ENCODE measurements around the gene C6orf15.
A peak's percentile ranks its signal among the peaks of the same experiment; 100 is the strongest.

The C6orf15 gene

DNA sequence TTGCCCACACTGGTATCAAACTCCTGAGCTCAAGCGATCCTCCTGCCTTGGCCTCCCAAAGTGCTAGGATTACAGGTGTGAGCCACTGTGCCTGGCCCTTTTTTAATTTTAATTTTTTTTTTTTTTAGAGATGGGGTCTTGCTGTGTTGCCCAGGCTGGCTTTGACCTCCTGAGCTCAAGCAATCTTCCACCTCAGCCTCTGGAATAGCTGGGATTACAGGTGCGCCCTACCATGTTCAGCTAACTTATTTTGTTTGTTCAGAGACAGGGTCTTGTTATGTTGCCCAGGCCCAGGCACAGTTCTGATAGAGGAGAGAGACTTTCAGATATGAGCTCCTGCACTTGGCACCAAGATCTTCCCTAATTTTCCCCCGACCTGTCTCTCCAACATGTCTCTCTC lies 18.4 kb upstream of the C6orf15 start:
- no peak for DNase-seq (ENCODE audit: low read depth, low spot score)

DNA sequence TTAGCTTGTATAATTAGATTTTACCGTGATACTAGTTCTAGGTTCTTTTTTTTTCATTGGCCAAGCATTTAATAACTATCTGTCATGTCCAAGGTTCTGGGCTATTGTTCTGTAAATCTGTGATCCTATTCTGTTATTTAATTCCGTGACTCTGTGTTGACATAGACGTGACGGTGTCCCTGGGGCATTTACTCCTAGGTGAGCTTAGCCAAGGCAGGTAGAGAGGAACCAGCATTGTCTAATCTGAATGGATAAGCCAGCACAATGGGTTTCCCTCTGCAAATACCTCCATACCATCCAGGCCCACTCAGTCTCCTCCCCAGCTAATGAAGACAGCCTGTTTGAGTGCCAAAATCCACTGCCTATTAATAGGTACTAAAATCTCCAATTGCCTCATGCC lies 16.8 kb upstream of the C6orf15 start:
- no peak for DNase-seq (ENCODE audit: low read depth, low spot score)

DNA sequence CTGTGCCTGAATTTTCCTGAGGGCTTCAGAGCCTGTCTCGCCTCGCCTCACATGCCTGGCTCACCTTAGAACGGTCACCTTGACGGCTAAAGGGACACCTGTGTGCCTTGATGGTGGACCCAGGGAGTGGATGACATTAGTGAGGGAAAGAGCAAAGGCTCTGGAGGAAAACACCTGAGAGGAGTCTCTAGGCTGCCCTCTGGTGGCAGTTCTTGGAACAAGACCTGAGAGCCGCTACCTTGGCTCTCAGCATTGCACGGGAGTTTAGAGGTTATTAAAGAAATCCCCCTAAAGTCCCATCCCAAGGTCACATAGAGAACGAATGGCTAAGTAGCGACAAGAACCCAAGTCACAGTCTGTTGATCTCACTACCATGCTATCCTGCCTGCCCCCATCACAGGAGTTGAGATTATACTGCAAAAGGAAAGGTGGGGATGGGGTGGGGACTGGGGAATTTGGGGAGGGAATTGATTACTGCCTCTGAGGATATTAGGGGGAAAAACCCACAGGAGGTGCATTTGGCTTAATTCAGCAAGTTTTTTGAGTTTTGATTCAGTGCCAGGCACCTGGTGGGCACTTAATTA lies 15.8 kb upstream of the C6orf15 start:
- no peak for DNase-seq (ENCODE audit: low read depth, low spot score)

- no peak for DNase-seq (ENCODE audit: low read depth, low spot score)
Observed at GRCh38 chr6:31126396-31127175, 14.2 kb upstream of the C6orf15 start.

DNA sequence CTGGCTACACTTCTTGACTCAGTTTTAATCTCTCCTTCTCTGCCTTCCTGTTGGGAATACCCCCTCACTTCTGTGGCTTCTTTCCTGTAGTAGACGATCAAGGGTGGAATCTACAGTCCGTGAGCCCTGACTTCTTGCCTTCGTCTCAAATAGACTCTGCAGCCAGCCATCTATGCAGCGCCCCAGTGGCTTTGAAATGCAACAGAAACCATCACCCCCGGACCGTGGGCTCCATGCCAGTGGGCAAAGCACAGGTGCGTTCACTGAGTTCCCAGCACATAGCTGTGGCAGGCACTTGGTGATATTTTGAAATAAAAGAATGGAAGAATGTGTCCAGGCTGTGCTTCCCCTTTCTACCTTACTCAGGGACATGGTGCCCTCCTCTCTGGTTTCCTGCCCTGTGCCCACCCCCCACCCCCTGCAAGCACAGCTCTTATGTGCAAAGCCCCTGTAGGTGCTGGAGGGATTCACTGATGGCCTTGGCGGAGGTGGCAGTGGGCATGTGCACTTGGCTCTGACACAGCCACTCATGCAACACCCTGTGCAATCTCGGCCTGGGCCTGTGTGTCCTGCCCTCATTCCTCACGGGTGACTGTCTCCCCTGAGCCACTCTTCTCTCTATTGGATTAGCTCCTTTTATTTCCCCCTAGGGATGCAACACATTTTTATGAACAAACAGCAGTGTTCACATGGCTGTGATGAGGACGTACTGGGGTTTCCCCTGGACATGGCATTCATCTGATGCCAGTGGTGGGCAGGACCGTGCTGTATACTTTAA lies 13.4 kb upstream of the C6orf15 start:
- no peak for DNase-seq (ENCODE audit: low read depth, low spot score)

GRCh38 chr6:31125162-31125561 lies 12.8 kb upstream of the C6orf15 start:
- no peak for DNase-seq (ENCODE audit: low read depth, low spot score)

DNA sequence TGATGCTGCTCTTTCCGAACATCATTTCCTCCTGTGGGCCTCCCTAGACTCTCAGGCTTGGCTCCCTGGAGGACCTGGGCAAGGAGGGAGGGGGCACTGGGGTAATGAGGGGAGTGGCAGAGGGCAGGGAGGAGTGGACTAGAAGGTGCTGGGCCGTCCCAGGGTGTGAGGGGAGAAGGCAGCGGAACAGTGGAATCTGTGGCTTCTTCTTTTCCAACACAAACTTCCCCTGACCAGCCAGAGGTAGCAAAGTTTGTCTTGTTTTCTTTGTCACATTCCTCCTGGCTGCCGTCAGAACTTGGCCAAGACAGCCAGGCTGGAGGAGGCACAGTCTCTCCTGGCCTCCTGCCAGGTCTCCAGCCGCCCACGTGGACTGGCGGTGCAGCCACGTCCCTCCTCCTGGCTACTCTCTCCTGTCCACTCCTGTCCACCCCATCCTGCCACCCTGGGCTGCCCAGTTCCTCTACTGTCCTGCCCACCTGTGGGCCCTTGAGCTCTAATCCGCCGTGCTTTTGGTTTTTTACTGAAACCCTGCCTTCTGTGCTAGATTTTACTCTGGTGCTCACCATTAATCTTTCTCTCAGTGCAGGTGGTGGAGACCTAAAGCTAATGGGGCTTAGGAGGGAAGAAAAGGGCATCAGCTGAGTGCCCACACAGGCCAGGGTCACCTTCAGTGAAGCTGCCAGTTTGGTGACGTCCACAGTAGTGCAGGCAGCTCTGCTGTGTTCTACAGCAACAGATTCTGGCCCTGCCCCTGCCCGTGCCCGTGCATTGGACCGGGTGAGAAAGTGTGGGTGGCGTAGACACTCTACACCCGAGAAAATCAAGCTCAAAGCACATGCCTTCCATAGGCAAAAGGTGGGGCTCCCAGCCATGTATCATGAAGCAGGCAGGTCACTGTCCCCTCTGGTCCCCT lies 10.7 kb upstream of the C6orf15 start:
- DNase-seq (ENCODE audit: low read depth, low spot score), result peak; percentile 43

GRCh38 chr6:31121131-31121790 lies 8.9 kb upstream of the C6orf15 start:
- DNase-seq (ENCODE audit: low read depth, low spot score), result no peak

DNA sequence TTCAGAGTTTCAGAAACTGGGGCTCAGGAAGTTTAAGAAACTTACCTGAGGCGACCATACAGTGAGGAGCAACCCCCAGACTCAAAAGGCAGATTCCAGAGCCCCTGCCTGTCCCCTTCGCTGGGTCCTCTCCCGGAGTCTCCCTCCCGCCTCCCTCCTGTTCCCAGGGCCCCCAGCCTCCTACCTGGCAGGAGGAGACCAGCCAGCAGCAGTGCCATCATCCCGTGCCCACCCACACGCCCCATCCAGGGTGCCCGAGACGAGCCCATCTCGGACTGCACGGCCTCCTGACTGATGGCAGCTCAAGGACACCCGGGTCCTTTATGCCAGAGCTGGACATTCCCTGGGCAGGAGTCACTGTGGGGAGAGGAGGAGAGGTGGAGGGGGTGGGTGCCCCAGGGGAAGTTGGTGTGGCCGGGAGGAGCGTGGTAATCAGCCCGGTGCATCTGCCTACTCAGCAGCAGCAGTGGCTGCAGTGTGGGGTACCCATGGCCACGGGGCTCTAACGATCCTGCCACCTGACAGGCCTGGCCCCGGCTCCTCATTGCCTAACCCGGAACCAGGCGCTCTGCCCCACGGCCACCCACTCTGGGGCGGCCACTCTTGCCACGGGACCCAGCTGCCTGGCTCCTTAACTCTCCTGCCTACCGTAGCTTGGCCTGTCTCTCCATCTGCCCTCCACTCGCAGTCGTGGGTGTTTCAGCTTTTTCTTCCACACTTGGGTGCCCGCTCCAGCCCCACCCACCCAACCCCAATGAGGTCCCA lies 8.0 kb upstream of the C6orf15 start, which contains the start of gene CDSN:
TSS of gene CDSN (minus strand) at position 296 of the 765 bp plus-strand sequence. CDS start at position 269, 27 bp downstream.
- no peak for DNase-seq (ENCODE audit: low read depth, low spot score)

- DNase-seq (ENCODE audit: low read depth, low spot score), result no peak
Observed at GRCh38 chr6:31118178-31118577, 5.8 kb upstream of the C6orf15 start.

GRCh38 chr6:31116661-31117385 lies 4.4 kb upstream of the C6orf15 start:
- no peak for DNase-seq (ENCODE audit: low read depth, low spot score)

GRCh38 chr6:31115941-31116560 lies 3.7 kb upstream of the C6orf15 start:
- no peak for DNase-seq (ENCODE audit: low read depth, low spot score)

DNA sequence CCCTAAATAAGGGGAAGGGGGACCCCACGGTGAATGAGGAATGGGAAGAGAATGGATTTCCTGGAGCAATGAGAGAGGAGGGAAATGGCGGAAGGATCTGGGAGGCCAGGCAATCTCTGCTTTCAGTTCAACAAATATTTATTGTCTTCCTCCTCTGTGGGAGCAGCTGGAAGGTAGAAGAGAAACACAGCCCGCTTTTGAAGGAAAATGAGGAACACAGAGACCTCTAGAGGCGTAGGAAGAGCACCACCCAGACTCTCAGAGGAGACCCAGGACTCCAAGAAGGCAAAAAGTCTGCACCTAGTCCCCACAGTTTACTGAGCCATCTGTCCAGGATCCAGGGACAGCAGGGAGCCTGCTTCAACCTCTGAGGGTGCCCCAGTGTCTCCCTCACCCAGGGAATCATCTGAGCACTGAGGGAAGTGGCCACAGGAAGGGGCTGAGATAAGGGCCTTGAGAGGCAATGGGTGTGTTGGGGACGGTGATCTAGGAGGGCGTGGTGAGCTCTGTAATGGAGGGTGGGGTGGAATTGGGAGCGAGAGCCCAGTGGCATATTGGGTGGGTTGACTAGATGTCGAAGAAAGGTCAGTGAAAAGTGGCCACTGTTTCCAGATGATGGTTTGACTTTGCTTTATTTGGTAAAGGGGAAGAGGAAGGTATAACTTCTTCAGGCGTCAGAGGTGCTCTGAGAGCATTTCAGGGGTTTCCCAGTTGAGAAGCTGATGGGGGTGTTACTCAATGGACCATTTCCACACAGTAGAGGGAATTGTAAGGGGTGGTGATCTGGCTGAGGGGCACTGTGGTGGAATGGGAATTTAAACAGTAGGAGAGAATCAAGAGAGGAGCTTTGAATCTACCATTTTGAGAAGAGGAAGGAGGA lies 2.8 kb upstream of the C6orf15 start:
- no peak for DNase-seq (ENCODE audit: low read depth, low spot score)

- DNase-seq (ENCODE audit: low read depth, low spot score), result peak; percentile 60
Observed at GRCh38 chr6:31114541-31114878, 2.1 kb upstream of the C6orf15 start, which contains the start of gene PSORS1C1. PSORS1C1 (plus strand) TSS chr6:31114800; CDS start chr6:31129633, 14,833 bp downstream.

GRCh38 chr6:31113861-31114540 lies 1.6 kb upstream of the C6orf15 start:
- DNase-seq (ENCODE audit: low read depth, low spot score), result peak; percentile 36

- no peak for DNase-seq (ENCODE audit: low read depth, low spot score)
Observed at GRCh38 chr6:31111712-31112111, 663 bp downstream of the C6orf15 start.

GRCh38 chr6:31110825-31111582 lies 1.4 kb downstream of the C6orf15 start:
- no peak for DNase-seq (ENCODE audit: low read depth, low spot score)

Data from brain pericyte (primary cell).